SHP77 treated with DMSO at 0.1 percent for 48 hours (cell line): ENCODE measurements around the gene ZNF280B.
"Not testable (repeated sequence)": the region's sequence is repeated elsewhere in the genome, so short reads cannot be mapped to it uniquely, and the experiment has no call there.

Experiments
- DNase-seq: peaks from one replicate; lab custom pipeline; 2025; lab: John Stamatoyannopoulos, UW

Gene ZNF280B

GRCh38 chr22:22463855-22464540 is 44.5 kb downstream of the ZNF280B start:
- no peak for DNase-seq

DNA sequence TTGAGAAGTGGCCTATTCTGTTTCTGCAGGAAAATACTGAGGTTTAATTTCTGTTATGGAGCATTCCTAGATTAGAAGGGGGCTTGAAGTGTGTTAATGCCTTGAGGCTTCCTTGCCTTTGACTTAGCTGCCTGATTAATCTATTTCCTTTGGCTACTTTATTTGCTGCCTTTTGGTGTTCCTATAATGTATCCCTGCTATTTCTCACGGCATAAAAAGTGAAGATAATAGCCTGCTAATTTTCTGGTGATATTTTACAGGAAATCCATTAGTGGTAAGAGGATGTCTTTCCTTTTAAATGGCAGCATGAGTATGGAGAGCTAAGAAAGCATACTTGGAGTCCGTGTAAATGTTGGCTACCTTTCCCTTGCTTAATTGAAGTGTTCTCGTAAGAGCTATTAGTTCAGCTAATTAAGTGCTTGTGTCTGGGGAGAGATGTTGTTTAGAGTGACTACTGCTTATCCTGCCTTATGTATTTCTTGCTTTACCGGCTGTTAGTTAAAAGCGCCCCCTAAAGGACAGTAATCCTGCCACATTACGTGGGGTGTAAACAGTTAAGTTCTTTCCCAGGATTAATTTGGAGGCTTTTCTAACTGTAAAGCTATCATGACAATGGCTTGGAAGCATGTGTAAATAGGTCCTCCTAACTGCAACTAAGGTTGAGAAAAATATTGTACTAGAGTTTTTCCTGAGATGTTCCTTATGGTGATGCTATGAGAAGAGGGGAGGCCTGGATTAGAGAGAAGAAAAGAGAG is 45.6 kb downstream of the ZNF280B start:
- no peak for DNase-seq

DNA sequence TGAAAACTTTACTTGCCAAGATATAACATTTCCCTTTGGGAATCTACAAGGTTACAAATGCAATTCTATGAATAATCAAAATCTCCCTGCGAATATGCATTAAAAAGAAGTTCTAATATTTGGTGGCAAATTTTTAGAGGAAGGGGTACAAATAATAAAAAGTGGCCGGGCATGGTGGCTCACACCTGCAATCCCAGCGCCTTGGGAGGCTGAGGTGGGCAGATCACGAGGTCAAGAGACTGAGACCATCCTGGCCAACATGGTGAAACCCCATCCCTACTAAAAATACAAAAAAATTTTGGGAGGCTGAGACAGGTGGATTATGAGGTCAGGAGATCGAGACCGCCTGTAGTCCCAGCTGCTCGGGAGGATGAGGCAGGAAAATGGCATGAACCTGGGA is 47.0 kb downstream of the ZNF280B start:
- DNase-seq, result no peak

GRCh38 chr22:22461111-22461510 is 47.4 kb downstream of the ZNF280B start:
- DNase-seq, result no peak

- DNase-seq, result no peak
These were observed 47.9 kb downstream of the ZNF280B start for GRCh38 chr22:22460635-22461034.

DNA sequence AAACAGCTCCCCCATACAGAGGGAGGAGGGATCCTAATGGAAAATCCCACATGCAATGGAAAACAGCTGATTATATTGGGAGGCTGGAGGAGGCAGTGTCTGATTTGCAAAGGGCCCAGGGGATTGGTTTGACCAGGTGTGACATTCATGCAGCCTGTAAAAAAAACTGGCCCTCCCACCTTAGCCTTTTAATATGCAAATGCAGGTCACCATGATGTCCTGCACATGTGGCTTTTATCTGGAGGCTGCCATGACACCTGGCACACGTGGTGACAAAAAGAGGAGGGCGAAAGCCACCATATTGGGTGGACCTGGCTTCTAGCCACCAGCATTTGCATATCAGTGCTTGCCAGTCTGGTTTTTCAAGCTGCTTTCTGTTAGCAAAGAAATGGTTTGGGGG is 48.5 kb downstream of the ZNF280B start:
- DNase-seq, result no peak

- no peak for DNase-seq
These were observed 49.5 kb downstream of the ZNF280B start for GRCh38 chr22:22458896-22459588.

- DNase-seq, result no peak
These were observed 50.2 kb downstream of the ZNF280B start for GRCh38 chr22:22458387-22458786.

GRCh38 chr22:22454997-22455396 is 53.5 kb downstream of the ZNF280B start:
- DNase-seq, result no peak

- no peak for DNase-seq
These were observed 55.4 kb downstream of the ZNF280B start for GRCh38 chr22:22452996-22453686.

DNA sequence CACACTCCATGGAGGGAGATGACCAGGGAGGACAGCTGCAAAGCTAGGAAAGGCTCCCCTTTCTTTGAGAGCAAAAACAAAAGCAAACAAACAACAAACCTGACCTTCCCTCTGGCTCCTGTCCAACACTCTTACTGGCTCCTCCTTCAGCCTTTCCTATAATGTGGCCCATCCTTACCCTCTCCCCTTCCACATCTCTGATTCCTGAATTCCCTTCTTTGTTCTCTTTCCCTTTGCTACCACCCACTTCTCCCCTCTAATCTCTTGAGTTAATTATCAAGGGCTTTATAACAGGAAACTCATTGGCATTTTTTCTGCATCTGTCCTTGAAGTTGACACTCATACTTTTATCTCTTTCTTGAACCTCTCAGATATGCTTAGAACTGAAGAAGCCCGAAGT is 56.3 kb downstream of the ZNF280B start:
- DNase-seq, result no peak

DNA sequence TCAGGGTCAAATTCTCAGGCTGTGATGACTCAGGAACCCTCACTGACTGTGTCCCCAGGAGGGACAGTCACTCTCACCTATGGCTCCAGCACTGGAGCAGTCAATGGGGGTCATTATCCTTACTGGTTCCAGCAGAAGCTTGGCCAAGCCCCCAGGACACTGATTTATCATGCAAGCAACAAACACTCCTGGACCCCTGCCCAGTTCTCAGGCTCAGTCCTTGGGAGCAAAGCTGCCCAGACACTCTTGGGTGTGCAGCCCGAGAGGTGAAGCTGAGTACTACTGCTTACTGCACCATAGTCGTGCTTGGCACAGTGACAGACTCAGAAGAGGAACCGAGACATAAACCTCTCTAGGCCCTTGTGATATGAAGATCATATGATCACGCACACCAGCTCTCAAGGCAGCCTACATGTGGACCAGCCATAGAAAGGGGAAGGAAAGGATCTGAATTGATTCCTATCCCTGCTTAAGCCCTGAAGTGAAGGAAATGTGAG is 58.2 kb downstream of the ZNF280B start:
- DNase-seq, result no peak

- no peak for DNase-seq
These were observed 58.7 kb downstream of the ZNF280B start for GRCh38 chr22:22449819-22450218.

DNA sequence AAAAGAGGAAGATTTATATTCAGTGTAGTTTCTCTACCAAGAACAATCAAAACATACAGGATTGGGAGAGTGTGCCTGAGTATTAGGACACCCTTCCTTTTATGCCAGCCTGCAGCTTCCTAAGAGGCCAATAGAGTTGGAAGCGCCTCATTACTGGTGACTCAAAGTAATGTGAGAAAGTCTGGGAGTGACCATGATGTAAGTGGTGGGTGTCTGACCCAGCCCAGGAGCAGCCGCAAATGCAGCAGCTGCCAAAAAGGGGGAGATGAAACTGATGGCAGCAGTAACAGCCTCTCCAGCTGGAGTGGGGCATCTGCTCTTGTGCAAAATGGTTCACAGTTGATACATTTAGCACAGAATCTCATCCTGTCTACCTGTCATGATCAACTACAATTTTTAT is 62.0 kb downstream of the ZNF280B start:
- no peak for DNase-seq

- not testable (repeated sequence) for DNase-seq
These were observed 64.4 kb downstream of the ZNF280B start for GRCh38 chr22:22444007-22444589.

GRCh38 chr22:22442928-22443709 is 65.4 kb downstream of the ZNF280B start:
- no peak for DNase-seq

- not testable (repeated sequence) for DNase-seq
These were observed 66.9 kb downstream of the ZNF280B start for GRCh38 chr22:22441626-22442025.

DNA sequence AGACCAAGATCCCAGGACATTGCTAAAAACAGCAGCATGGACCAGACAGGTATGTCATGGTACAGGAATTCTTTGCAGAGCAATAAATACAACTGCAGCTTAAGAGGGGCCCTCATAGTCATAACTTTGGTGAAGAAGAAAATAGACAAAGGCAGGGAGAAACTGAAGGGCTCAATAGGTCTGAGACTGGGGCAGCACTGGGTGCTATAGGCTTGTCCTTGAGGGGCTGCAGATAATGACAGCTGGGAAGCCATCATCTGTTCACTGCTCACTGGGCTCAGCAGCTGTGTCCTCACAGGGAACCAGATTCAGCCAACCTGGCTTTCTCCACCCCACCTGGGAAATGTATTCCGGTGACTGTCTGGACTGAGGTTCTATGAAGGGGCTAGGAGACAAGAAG is 68.4 kb downstream of the ZNF280B start:
- DNase-seq, result no peak
